ENCODE results near the gene PERM1.

- no peak for TF ChIP-seq EZH2 (IDR thresholded peaks at IDR 0.05; ENCODE audit: borderline replicate concordance, insufficient read depth, low read depth, low read length, poor library complexity, severe bottlenecking)
- TF ChIP-seq CTCF (IDR thresholded peaks at IDR 0.05): no peak
These were observed 38.1 kb upstream of the PERM1 start, which contains the start of gene AGRN for GRCh38 chr1:1020000-1020404.
